Measurements from ENCODE around the gene RELN.

DNA sequence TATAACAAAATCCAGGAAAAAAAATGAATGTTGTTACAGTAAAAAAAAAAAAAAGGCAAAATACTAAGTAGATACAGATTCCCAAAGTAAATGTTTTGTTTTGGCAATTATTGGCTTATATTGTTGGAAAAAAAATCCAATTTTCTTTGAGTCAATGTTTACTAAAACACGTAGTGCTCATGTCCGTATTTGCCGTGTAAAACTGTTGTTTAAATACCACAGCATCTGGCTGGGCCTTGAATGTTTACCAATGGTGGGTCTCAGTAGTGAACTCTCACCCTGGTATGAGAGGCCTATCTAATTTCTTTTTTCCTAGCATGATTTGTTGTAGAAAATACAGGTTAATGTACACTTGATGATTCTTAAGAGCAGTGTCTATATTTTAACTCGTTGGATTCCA is 502.0 kb downstream of the RELN start:
- TF ChIP-seq POLR2AphosphoS5 (IDR thresholded peaks at IDR 0.05; ENCODE audit: low read depth, low read length), result no peak
- no peak for TF ChIP-seq POLR2A (IDR thresholded peaks at IDR 0.05; ENCODE audit: low read depth, low read length)
- no peak for TF ChIP-seq PAX5 (IDR thresholded peaks at IDR 0.05; ENCODE audit: insufficient read depth, low read length, severe bottlenecking)
